HPDE6-E6E7 (cell line): ENCODE measurements around the gene ELFN2.
"Not testable (repeated sequence)": the region's sequence is repeated elsewhere in the genome, so short reads cannot be mapped to it uniquely, and the experiment has no call there.

ENCODE experiments used
- DNase-seq: peaks from one replicate; pipeline ENCODE4 v3.0.0; 2011; ENCODE audit warnings: missing footprints; ENCODE audit errors: extremely low spot score

Gene ELFN2, protein sequence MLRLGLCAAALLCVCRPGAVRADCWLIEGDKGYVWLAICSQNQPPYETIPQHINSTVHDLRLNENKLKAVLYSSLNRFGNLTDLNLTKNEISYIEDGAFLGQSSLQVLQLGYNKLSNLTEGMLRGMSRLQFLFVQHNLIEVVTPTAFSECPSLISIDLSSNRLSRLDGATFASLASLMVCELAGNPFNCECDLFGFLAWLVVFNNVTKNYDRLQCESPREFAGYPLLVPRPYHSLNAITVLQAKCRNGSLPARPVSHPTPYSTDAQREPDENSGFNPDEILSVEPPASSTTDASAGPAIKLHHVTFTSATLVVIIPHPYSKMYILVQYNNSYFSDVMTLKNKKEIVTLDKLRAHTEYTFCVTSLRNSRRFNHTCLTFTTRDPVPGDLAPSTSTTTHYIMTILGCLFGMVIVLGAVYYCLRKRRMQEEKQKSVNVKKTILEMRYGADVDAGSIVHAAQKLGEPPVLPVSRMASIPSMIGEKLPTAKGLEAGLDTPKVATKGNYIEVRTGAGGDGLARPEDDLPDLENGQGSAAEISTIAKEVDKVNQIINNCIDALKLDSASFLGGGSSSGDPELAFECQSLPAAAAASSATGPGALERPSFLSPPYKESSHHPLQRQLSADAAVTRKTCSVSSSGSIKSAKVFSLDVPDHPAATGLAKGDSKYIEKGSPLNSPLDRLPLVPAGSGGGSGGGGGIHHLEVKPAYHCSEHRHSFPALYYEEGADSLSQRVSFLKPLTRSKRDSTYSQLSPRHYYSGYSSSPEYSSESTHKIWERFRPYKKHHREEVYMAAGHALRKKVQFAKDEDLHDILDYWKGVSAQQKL

DNA sequence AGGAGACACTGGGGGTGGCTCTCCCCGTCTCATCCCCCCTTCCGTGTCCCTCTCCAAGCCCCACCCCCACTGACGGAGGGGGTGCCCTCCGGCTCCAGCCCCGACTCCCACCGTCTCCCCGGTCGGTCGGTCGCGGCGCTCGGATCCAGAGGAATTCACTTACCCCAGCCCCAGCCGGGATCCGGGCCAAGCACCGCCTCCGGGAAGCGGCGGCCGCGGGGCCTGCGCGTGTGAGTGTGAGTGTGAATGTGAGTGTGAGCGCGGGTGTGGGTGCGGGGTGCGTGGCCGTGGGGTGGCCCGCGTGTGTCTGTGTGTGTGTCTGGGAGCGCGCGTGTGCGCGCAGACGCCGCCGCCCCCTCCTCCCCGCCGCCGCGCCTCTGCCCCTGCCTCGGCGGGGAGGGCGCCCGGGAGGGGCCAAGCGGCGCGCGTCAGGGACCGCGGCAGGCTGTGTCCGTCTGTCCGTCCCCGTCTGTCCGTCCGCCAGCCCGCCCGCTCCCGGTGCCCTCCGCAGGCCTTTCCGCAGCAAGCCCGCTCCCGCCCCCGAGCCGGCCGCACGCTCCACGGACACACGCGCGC lies at the start of gene ELFN2:
Gene ELFN2, minus strand, starts transcription at position 345 of the 576 bp plus-strand sequence. CDS start 51,945 bp downstream, outside the sequence.
- DNase-seq: no peak

DNA sequence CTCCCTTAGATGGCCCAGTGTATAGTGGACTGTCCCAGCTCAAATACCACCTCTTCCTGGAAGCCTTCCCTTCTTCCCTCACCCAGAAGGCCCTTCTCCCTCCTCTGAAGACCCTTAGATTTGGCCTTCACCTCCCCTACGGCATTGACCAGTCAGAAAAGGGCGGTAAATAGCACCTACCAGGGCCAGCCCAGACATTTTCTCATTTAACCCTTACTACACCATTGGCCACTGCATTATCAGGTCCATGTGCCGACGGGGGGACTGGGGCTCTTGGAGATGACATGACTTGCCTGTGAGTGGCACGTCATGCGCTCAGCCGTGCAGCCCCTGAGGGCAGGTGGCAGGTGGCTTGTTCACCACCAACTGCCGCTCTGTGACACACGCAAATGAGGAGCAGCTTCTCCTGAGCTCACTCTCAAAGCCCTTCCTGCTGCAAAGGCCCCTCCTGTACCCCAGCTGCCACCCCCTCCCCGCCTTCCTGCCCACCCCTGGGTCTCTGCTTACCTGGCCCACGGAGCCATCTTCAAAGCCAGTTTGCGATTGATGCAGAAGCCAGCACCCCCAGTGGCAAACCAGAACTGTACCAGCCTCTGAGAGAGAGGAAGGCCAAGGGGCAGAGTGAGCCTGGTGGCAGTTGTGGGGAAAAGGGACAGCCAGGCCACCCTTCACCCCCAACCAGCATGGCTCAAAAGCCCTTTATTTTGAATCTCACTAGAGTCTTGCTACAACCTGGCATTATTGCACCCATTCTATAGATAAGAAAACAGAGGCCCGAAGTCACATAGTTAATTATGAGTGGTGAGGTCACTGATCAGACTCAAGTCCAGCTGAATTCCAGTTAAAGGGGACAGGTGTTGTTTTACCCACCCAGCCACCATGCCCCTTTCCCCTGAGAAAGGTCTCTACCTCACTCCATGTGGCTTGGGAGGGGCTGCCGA lies 49.4 kb upstream of the ELFN2 start:
- DNase-seq: no peak

DNA sequence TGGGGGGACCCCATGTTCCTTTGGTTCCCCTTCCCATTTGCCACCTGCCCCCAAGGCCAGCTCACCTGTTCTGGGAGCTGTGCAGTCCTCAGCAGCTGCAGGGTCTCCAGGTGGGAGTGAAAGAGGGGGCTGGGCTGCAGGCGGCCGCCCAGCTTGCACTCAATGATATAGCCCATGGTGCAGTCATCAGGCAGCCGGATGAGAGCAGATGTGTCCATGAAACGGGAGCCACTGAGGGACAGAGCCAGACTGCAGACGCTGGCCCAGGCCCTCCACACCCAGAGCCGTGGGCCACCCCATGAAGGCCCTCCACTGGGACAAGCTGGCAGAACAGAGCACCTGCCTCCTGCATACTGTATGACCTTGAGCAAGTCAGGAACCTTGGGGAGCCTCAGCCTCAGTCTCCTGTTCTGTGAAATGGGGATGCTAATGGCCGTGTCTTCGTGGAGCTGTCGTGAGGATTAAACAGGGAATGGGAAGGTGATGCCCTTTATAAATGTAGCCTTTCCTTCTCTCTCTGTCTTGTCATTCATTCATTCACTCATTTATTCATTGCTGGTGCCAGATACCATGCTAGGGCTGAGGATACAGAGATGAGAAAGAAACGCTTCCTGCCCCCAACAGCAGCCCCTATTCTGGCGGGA lies 47.3 kb upstream of the ELFN2 start:
- DNase-seq: no peak

DNA sequence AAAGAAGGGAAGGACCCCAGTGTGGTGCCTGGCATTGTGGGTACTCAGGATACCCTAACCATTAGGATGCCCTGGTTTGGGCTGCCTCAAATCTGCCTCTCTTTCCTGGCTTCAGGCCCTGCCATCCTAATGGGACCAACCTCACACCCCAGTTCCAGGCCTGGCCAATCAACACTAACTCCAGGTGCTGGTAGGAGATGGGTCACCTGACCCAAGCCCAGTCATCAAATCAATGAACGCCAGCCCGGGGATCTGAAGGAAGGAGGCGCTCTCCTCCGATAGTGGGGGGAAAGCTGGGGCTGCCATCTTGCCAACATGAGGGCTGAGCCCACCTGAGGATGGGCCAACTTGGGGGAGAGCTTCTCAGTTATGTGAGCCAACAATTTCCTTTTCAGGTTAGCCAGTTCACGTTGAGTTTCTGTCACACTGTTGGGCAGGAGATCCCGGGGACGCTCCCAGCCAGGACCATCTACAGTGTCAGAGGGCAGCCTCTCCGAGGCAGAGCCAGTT lies 46.2 kb upstream of the ELFN2 start:
- DNase-seq: no peak

DNA sequence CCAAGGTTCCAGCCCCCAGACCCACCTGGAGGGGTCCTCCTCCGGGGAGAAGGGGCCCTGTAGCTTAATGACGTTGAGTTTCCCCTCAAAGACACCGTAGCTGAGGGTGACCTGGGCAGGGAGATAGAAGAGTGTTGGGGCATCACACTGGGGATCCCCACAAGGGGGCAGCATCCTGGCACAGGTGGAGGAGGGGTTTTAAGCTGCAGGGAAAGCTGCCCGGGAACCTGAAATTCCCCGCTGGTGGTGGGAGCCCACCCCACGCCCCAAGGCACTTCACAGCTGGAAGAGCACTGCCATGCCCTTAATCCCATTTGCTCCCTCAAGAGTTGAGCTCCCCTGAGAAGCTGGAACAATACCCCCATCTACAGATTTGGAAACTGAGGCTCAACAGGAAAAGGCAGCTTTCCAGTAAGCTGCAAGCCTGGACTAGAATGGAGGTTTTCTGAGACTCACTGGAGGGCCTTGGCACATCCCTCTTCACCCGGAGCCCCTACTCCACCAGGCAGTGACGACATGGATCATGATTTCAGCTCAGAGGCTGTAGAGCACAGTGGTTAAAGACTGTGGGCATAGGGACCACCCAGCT lies 45.2 kb upstream of the ELFN2 start:
- DNase-seq: peak; percentile 45

DNA sequence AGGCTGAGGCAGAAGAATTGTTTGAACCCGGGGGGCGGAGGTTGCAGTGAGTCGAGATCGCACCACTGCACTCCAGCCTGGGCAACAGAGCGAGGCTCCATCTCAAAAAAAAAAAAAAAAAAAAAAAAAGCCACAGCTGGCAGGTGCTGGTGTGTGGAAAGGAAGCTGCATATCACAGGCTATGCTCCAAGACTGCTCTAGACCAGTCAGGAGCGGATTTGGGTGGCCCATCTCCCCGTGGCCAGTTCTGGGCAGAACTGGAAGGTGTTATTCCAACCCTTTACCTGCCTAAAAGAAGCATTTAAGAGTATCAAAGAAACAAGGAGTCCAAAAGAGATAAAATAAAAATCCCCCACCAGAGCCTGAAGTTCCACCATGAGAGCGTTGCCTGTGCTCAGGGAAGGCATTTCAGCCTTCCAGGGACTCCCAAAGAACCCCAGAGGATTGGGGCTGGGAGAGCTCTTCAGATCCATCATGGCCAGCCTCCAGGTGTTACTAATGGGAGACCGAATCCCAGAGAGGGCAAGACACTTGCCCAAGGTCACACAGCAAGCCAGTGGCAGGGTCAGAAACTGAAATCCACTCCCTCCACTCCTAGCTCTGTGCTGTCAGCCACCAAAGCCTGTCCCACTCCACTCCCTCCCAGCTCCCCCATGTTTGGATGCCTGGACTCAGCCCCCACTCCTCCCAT lies 44.6 kb upstream of the ELFN2 start:
- DNase-seq: no peak

DNA sequence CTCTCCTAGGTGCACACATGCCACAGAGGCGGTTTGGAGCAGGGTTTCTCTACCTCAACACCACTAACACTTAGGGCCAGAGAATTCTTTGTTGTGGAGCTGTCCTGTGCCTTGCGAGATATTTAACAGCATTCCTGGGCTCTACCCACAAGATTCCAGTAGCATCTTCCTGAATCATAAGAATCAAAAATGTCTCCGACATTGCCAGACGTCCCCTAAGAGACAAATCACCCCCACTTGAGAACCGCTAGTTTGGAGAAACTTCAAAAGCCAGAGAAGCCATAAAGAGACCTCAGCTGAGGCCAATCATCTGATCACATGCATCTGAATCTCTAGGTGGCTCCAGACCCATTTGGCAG lies 42.8 kb upstream of the ELFN2 start:
- no peak for DNase-seq

DNA sequence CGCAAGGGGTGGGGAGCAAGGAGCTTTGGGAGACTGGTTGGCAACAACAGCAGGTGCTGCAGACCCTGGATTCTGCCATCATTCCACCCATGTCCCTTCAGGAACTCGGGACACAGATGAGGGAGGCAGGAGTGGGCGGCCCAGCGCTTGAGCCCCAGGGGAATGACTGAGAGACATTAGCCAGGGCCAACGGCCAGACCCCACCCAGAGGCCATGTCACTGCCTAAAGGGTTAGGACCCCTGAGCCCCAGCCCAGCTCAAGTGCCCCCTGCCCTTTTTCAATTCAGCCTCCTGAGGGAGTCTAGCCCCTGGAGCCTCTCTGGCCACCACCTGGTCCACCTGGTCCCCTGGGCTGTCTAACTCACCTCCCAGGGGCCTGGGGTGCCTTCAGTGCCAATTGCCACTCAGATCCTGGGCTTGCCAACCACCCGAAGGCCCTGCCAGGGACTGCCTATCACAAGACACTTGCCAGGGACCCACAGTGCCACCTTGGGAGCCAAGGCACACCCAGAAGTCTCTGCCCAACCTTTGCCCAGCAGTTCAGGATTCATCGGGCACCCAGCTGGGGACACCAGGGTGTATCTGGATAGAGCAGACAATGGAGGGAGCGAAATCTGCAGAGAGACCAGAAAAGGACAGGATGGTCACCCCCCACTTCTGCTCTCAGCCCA lies 42.3 kb upstream of the ELFN2 start:
- no peak for DNase-seq

DNA sequence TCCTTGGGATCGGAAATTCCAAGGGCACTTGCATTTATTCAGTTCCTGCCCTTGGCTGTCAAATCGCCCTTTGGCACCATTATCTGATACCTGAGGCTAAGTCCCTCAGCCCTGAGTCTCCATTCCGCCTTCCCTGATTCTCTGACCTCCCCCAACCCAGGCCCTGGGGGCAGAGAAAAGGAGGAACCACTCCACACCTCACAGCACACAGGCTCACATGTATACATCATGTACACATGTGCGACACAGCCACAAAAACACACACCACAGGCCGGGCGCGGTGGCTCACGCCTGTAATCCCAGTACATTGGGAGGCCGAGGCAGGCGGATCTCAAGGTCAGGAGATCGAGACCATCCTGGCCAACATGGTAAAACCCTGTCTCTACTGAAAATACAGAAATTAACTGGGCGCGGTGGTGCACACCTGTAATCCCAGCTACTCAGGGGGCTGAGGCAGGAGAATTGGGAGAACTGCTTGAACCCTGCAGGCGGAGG lies 41.0 kb upstream of the ELFN2 start:
- not testable (repeated sequence) for DNase-seq

DNA sequence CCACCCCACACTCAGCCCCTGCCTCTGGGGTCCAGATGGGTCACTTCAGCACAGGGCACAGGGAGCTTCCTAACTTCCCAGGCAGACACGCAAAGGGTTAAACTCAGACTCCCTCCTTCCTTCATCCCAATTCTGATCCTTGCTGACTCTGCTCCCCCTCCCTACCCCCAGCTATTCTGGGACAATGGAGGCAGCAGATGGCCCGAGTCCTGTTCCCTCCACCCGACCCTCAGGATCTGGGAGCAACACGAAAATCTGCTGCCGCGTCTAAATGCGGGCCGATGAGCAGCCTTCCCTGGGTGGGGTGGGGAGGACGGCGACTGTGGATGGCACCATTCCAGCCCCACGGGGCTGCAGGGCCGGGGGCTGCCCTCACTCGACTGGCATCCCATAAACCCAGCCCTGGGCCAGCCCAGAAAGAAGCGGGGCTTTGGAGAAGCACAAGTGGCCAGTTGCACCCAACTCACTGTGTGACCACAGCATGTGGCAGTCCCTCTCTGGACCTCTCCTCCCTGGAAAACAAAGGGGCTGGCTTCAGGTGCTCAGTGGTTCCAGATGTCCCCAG lies 40.2 kb upstream of the ELFN2 start:
- DNase-seq: no peak

DNA sequence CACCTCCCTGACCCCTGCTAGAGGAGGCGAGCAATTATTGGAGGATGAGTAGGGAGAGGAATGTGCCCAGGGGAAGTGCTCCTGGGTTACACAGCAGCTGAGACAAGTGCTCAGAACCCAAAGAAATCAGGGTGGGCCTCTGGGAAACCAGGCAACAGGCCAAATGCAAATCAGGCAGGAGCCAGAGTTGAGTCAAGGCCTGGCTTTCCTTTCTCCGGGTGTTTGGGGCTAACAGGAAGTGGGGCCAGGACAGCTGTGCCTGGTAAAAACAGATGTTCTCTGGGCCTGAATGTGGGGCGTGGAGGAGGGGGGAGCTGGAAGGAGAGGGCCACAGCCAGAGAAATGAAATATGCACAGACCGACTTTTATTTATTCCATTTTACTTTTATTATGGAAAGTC lies 36.9 kb upstream of the ELFN2 start:
- DNase-seq: no peak

DNA sequence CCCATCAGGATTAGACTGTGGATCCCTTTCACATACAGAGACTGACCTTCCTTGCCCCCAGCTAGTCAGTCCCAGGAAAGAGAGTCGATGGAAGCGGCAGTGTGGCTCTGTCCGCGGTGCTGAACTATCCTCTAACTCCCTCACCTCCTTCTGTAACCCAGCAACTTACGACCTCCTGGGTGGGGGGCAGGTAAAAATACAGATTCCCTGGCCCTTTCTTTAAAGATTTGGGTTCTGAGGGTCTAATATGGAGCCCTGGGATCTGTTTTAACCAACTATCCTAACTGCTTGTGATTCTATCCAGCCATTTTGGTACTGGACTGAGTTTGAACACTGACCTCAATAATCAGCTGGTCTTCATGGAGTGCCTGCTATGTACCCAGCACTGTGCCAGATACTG lies 35.7 kb upstream of the ELFN2 start:
- DNase-seq: no peak

DNA sequence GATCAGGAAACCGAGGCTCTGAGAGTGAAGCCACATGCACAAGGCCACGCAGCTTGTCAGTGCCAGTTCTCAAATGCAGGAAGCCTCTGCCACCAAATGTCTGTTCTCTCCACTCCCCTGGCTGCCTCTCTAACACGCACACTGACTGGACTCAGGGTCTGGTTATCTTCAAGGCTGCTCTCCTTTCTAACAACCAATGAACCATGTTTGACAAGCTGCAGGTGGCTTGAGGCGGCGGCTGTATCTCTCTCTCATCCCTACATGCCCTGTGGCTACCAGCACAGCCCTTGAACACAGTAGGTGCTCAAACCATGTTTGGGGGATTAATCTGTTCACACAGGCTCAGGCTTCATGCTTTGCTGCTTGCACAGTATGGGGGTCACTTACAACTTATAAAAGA lies 35.2 kb upstream of the ELFN2 start:
- DNase-seq: no peak

DNA sequence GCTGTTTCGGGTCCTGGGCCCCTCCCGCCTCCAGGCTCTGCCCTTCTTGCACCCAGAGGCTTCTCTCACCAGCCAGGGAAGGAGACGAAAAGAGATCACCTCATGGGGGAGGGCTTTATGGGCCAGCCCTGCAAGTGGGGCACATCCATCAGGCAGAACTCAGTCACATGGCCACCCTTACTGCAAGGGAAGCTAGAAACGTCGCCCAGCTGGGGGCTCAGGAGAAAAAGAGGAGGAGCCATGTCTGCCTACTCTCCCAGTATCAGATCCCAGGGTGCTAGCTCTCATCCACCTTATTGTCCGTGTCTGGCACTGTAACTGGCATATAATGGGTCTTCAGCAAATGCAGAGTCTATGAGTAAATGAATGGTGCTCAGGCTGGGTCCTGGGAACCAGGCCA lies 34.7 kb upstream of the ELFN2 start:
- no peak for DNase-seq

DNA sequence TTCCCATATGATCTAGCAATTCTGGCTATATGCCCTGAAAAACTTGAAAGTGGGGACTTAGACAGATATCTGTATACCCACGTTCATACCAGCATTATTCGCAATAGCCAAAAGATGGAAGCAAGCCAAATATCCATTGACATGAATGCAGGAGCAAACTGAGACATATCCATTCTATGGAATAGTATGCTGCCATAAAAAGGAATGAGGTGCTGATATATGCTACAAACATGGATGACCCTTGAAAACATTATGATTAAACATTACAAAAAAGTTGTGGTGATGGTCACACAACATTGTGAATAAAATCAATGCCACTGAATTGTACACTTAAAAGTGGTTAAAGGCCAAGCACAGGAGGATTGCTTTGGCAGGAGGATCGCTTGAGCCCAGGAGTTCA lies 33.4 kb upstream of the ELFN2 start:
- DNase-seq: no peak

DNA sequence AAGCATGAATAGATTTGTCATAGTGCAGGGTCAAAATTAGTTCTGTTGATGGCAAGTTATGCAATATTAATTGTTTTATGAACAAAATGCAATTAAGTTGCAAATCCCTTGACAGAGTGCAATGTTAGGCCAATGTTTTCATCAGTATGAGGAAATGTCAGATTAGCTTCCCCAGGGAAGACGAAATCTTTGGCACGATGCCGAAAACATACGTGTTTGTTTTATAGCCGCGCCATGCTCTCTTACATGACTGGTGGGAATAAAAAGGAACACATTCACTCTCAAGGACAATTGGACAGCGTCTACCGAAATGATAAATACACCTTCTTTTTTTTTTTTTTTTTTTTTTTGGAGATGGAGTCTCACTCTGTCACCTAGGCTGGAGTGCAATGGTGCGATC lies 31.9 kb upstream of the ELFN2 start:
- no peak for DNase-seq

DNA sequence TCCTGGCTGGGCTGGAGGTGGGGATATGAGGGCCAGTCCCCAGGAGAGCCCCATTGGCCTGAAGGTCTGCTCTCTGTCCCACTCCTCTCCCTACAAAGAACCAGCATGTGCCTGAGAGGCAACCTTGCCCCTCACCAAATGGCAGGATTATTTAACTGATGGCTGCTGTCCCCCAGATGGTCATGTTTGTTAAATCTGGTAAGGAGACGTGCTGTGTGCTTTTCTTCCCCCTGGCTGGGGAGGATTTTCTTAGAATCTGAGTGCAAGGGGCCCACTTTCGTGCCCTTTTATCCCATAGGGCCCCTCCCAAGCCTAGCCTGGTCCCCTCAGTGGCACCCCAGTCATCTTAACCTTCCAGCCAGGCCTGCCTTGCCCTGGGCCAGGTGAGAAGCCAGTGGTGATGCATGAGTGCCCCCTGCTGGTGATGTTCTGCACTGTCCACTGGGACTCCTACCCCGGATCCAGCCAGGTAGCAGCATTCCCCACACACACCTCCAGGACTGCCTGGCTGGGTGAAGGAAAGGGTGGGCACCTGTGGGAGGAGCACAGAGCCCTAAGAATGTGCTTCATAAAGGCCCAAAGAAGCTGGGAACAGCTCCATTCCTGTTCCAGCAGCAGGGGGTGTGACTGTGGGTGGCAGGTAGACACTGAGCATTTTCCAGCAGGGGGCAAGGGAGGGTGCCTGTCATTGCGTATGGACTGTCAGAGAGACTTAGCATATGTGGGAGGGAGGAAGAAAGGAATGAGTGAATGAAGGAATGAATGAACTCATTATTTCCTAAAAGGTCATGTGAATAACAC lies 30.0 kb upstream of the ELFN2 start:
- peak; percentile 79 for DNase-seq

DNA sequence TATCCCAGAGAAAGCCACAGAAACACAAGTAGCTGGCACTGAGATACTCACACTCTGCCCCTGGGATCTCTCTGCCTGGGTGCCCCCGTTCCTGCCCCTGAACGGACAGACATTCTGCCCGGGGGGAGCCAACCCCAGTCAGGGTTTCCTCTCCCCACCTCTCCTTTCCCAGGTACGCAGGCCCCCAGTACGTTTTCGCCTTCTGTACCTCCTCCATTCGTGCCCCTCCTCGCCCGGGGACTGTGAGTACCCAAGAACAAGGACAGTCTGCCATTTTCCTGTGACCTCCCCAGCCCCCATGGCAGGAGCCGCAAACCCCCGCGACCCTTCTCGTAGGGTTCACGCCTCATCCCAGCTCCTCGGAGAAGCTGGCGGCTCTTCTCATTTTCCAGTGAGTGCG lies 29.1 kb upstream of the ELFN2 start:
- DNase-seq: no peak
